Heart left ventricle (tissue), 13 donors: ENCODE data around the gene SREBF2.

Experiments
- CTCF ChIP-seq, 12 donors: fragments of 200-600 bp; sonication (generic) in 4 of 12; IDR thresholded peaks; one replicate each; pipeline versions ENCODE4 v1.5.0 to v1.8.0; 2018 to 2022; ENCODE audit warnings: antibody characterized with exemption in 12 of 12, mild to moderate bottlenecking in 5 of 12
- POLR2A ChIP-seq, 2 donors: fragments of 450-650 bp; IDR thresholded peaks; one replicate each; pipeline ENCODE4 v1.6.1; 2017; ENCODE audit warnings: antibody characterized with exemption in 2 of 2, mild to moderate bottlenecking in 2 of 2, moderate library complexity in 2 of 2
- donor health status: ischemic (EF 13 %, LVEDD 7.1; RV severe dilation, severe dysfunction).
- donor health status: DM: no; HTN: yes; CAD: no.
- donor health status: DM: no; HTN: no; CAD: no.
- donor health status: ischemic (EF 25% LVEDD 6.9; RV normal size, moderate dysfunction).
- donor health status: ischemic (EF 25% LVEDD 5.7; RV mildly dilated, moderate dysfunction).
- donor health status: ischemic (EF 35%, LVEDD 5.7; RV mildly dilated, moderate dysfunction).
- donor health status: nonischemic (EF 11% LVEDD 7.7; RV severe dilation, severe dysfunction).
- donor health status: DM: yes; HTN: yes; CAD: no.
- donor health status: PGD.
- donor health status: ischemic (EF 29% LVEDD 5.4; RV normal size, mild dysfunction).
- donor health status: nonischemic (EF 23%, LVEDD 6.1; RV moderate dilation, normal function).

DNA sequence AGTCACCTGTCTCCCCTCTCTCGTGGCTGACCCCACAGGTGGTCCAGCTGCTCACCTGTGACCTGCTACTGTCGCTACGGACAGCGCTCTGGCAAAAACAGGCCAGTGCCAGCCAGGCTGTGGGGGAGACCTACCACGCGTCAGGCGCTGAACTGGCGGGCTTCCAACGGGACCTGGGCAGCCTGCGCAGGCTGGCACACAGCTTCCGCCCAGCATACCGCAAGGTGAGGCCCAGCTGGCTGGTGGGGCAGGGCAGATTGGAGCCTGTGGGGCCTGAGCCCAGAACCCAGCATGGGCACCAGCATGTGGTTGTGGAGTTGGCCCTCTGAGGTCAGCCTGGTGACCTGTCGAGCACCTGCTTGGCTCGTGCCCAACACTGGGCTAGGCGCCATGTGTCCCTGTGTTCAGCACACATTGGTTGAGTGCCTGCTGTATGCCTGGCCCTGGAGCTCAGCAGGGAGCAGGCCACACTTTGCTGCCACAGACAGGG, 70.1 kb downstream of the SREBF2 start:
- TF ChIP-seq CTCF (IDR thresholded peaks at IDR 0.05) (no peak), POLR2A (IDR thresholded peaks at IDR 0.05) (no peak)
